ENCODE data around the gene MAFB.
A peak's percentile ranks its signal among the peaks of the same experiment; 100 is the strongest.

Gene MAFB

GRCh38 chr20:40702504-40702903, 13.5 kb upstream of the MAFB start:
- no peak for DNase-seq (ENCODE audit: low spot score)

GRCh38 chr20:40698744-40699143, 9.7 kb upstream of the MAFB start:
- no peak for DNase-seq (ENCODE audit: low spot score)

- DNase-seq (ENCODE audit: low spot score), result no peak
Measured at GRCh38 chr20:40698281-40698680, 9.2 kb upstream of the MAFB start.

DNA sequence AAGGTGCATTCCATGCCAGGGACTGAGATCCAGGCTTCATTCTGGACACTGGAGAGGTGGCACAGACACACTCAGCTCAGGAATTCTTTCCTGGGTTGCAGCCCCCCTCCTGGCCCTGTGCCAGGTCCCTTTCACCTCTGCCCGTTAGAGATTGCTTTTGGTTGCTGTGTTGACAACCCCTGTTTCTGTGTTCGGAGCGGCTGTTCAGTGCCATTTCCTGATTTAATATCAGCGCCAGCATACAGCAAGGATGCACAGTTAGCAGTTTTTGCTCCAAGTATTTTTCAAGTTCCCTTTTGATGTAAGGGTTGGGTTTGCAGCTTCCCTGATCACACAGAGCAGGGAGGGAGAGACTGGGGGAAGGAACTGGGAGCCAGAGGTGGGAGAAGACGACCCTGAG, 8.5 kb upstream of the MAFB start:
- no peak for DNase-seq (ENCODE audit: low spot score)

DNA sequence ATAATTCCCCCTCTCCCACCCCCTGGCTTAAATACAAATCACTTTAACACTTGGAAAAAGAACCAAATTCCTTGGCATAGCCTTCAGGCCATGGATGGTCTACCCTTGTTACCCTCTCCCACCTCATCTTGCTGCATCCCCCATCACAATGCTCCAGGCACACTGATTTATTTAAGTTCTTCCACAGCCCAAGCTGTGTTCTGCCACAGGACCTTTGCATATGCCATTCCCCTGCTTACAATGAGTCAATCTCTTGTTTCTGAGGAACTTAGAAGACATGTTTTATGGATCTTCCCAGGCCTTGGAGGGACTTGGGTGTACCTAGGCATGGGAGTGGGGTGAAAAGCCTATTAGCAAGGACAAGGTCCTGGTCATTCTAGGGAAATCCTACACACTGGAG, 6.2 kb upstream of the MAFB start:
- no peak for DNase-seq (ENCODE audit: low spot score)

DNA sequence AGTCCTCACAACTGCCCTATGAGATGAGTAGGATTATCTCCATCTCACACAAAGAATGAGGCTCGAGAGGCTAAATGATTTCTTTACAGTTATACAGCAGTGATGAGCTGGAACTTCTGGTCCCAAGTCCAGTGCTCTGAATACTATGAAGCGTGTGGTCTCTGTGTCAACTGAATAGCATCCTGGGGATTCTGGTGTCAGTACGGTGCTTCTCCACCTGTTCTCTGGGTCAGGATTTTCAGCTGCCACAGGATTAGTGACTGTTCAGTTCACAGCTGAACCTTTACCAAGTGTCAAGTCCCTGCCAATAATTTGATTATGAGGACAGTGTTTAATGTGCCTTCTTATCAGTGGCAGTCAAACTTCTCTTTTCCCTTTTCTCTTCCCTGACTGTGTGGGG, 5.2 kb upstream of the MAFB start:
- DNase-seq (ENCODE audit: low spot score), result no peak

DNA sequence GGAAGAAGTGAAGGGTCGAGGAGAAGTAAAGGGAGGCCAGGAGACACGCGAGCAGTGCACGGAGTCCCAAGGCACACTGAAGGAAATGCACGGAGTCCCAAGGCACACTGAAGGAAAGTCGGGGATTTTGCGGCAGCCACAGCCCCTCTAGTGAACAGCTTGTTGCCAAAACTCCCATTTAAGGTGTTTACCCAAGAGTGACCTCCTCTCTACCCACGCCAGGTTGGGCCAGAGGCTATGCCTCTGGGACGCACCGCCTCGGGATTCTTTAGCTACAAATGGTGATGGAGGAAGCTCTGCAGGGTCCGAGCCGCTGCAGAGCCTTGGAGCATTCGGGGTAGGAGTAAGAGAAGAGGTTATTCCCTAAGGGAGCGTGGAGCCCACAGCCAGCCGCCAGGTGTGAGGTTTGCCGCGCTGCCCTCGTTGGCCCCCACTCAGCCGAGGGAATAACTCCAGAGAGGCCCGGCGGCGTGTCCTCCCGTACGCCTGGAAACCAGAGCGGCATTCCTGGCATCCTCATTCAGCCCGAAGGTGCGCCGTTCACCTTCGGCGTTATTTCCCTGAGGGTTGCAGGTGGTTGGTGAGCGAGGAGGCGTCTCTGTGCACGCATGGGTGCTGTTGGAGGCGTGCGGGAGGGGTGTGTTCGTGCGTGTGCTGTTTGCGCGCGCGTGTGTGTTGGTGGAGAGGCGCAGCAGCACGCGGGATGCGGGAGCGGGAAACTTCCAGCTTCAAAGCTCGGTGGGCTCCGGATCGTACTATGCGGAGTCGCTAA, 3.4 kb upstream of the MAFB start:
- DNase-seq (ENCODE audit: low spot score), result no peak

- no peak for DNase-seq (ENCODE audit: low spot score)
Measured at GRCh38 chr20:40691566-40692239, 2.7 kb upstream of the MAFB start.

- DNase-seq (ENCODE audit: low spot score), result no peak
Measured at GRCh38 chr20:40690836-40691565, 2.0 kb upstream of the MAFB start.

- DNase-seq (ENCODE audit: low spot score), result peak; percentile 92
Measured at GRCh38 chr20:40689943-40690835, 1.2 kb upstream of the MAFB start.

- DNase-seq (ENCODE audit: low spot score), result no peak
Measured at GRCh38 chr20:40688129-40689099, 622 bp downstream of the MAFB start.

DNA sequence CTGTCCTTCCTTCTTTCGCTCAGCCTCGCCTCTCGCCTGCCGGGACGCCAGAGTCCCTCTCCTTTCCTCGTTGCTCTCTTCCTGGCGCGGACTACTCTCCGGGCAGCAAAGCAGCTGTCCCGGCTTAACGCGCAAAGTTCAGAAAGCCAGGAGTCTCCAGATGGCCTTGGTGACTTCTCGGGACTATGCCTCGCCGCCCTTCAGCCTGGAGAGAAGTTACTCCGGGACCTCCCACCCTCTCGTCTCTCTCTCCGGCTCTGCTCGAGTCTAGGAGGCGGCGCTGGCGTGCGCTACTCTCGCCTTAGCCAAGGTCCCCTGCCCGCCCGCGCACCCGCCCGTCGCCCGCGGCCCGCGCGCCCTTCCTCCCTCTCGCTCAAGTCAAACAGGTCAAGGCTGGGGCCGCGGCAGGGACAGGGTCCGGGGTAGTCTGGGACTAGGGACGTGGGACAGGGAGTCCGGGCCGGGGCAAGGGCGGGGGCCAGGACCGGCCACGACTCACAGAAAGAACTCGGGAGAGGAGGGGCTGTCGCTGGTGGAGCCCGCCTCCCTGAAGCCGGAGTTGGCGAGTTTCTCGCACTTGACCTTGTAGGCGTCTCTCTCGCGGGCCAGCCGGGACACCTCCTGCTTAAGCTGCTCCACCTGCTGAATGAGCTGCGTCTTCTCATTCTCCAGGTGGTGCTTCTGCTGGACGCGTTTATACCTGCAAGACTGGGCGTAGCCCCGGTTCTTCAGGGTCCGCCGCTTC, 1.5 kb downstream of the MAFB start:
- no peak for DNase-seq (ENCODE audit: low spot score)

- DNase-seq (ENCODE audit: low spot score), result no peak
Measured at GRCh38 chr20:40686893-40687292, 2.1 kb downstream of the MAFB start.

- DNase-seq (ENCODE audit: low spot score), result no peak
Measured at GRCh38 chr20:40686434-40686882, 2.6 kb downstream of the MAFB start.

GRCh38 chr20:40685349-40685748, 3.7 kb downstream of the MAFB start:
- DNase-seq (ENCODE audit: low spot score), result no peak

- no peak for DNase-seq (ENCODE audit: low spot score)
Measured at GRCh38 chr20:40683894-40684268, 5.2 kb downstream of the MAFB start.

- no peak for DNase-seq (ENCODE audit: low spot score)
Measured at GRCh38 chr20:40683221-40683893, 5.7 kb downstream of the MAFB start.

GRCh38 chr20:40682104-40682981, 6.7 kb downstream of the MAFB start:
- DNase-seq (ENCODE audit: low spot score), result no peak

All from AG08396 (cell line).